ENCODE measurements around the gene ACOT12.
A peak's percentile ranks its signal among the peaks of the same experiment; 100 is the strongest.

ACOT12 gene

DNA sequence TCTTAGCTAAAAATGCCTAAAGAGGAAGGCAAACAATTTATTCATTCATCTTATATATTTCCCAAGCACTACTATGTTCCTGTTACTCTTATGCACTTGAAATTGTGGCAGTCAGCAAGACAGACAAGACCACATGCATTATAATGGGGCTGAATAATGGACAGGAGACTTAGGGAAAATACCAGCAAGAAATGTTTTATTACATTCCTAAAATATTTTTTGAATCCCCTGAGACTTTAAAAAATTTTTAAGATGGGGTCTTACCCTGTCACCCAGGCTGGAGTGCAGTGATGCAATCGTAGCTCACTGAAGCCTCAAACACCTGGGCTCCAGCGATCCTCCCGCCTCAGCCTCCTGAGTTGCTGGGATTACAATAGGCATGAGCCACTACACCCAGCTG lies 79.4 kb downstream of the ACOT12 start (continued):
- TF ChIP-seq TSHZ2 (CRISPR knock-in tag; IDR thresholded peaks at IDR 0.05) (no peak), POU6F1 (CRISPR knock-in tag; IDR thresholded peaks at IDR 0.05; ENCODE audit: borderline replicate concordance, low read depth) (no peak), OSR1 (CRISPR knock-in tag; IDR thresholded peaks at IDR 0.05) (no peak)

DNA sequence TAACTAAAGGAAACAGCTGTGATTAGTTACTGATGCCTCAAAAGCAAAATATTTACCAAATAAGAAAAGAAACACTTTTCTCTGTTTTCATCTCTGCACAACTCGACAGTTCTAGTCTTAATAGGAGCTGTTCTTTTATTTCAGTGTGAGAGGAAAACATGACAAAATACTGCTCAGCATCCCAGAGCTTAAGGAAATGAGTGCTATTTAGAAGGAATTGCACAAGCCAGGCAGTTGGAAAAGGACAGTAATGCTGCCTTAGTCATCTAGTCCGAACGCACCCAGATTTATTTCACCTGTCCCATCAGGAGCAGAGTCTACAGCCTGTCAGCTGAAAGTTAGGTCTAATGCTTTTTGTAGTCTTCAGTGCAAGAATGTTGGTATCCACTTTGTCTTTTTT lies 80.2 kb downstream of the ACOT12 start:
- no peak for ATAC-seq
- no peak for TF ChIP-seq CSDC2 (CRISPR knock-in tag; IDR thresholded peaks at IDR 0.05)
- no peak for TF ChIP-seq ZNF8 (CRISPR knock-in tag; IDR thresholded peaks at IDR 0.05)
- TF ChIP-seq RARB (CRISPR knock-in tag; IDR thresholded peaks at IDR 0.05): no peak
- TF ChIP-seq ESRRG (CRISPR knock-in tag; IDR thresholded peaks at IDR 0.05): no peak
- TF ChIP-seq OSR1 (CRISPR knock-in tag; IDR thresholded peaks at IDR 0.05): no peak
- no peak for TF ChIP-seq ARNTL (CRISPR knock-in tag; IDR thresholded peaks at IDR 0.05; ENCODE audit: borderline replicate concordance, low read depth)
- TF ChIP-seq ZC3H10 (CRISPR knock-in tag; IDR thresholded peaks at IDR 0.05): no peak
- TF ChIP-seq ZFP30 (CRISPR knock-in tag; IDR thresholded peaks at IDR 0.05): no peak
- no peak for TF ChIP-seq TOX (CRISPR knock-in tag; IDR thresholded peaks at IDR 0.05; ENCODE audit: borderline replicate concordance)
- no peak for TF ChIP-seq ZNF565 (CRISPR knock-in tag; conservative IDR thresholded peaks at IDR 0.05; ENCODE audit: low read depth)

GRCh38 chr5:81313278-81313677 lies 80.7 kb downstream of the ACOT12 start:
- TF ChIP-seq, protein P1, sequence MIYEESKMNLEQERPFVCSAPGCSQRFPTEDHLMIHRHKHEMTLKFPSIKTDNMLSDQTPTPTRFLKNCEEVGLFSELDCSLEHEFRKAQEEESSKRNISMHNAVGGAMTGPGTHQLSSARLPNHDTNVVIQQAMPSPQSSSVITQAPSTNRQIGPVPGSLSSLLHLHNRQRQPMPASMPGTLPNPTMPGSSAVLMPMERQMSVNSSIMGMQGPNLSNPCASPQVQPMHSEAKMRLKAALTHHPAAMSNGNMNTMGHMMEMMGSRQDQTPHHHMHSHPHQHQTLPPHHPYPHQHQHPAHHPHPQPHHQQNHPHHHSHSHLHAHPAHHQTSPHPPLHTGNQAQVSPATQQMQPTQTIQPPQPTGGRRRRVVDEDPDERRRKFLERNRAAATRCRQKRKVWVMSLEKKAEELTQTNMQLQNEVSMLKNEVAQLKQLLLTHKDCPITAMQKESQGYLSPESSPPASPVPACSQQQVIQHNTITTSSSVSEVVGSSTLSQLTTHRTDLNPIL (CRISPR knock-in tag; IDR thresholded peaks at IDR 0.05; ENCODE audit: low read depth): 0 out of 2 replicates have a peak, but pooled peaks have one; percentile 18
- TF ChIP-seq ISL1 (CRISPR knock-in tag; IDR thresholded peaks at IDR 0.05) (peak; percentile 80), SNAI2 (CRISPR knock-in tag; IDR thresholded peaks at IDR 0.05) (no peak)
- ATAC-seq: no peak

DNA sequence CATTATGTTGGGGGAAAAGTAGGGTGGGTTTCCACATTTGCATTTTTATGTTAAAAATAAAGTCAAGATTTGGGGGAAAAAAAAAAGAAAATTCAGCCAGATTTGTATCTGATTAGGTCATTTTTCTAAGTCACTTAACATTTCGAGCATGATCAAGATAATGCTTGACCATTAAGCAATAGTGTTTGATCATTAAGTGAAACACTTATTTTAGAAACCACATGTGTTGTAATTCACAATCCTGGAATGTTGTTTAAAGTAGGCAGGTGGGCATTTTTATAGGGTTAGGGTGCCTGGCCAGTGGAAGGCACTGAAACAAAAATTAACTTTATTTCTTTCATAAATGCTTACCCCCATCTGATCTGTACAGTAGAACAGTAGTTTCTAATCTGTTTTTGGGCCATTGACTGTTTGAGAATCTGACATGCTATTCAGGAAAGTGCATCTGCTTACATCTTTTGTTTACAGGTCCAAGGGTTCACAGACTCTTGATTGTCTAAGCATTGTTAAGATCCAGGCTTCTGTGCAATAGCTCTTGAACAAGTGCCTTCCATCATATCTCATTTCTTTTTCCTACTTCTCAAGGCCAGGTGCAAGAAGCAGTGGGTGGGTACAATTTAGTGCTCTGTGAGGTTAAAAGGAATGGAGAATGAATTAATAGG lies 83.4 kb downstream of the ACOT12 start:
- ATAC-seq: no peak
- 0 out of 2 replicates have a peak, but pooled peaks have one; percentile 9 for TF ChIP-seq ISL1 (CRISPR knock-in tag; IDR thresholded peaks at IDR 0.05)
- TF ChIP-seq ZNF565 (CRISPR knock-in tag; conservative IDR thresholded peaks at IDR 0.05; ENCODE audit: low read depth): no peak
- TF ChIP-seq GLIS3 (CRISPR knock-in tag; IDR thresholded peaks at IDR 0.05): no peak

- no peak for ATAC-seq
Measured at GRCh38 chr5:81308836-81309235, 85.1 kb downstream of the ACOT12 start.

DNA sequence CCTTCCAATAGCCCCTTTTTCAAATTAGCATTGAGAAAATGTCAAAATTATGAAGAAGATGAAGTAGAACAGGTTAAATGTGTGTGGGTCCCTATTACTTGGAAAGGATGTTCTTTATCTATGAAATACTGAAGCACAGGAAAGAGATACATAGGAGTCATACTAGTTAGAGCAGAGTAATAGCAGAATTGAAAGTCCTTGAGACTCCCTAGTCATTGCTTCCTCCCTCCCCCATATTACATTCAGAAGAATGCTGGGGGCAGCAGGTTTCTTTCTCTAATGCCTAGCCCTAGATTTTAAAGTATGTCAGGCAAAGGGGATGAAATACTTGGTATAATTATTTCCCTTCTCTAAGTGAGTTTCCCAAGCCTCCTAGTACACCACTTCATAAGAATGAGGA lies 88.1 kb downstream of the ACOT12 start:
- no peak for TF ChIP-seq GLIS3 (CRISPR knock-in tag; IDR thresholded peaks at IDR 0.05)
- no peak for TF ChIP-seq ZNF8 (CRISPR knock-in tag; IDR thresholded peaks at IDR 0.05)
- no peak for TF ChIP-seq PATZ1 (CRISPR knock-in tag; IDR thresholded peaks at IDR 0.05; ENCODE audit: borderline replicate concordance)
- no peak for TF ChIP-seq ARNTL (CRISPR knock-in tag; IDR thresholded peaks at IDR 0.05; ENCODE audit: borderline replicate concordance, low read depth)
- TF ChIP-seq ZFP3 (CRISPR knock-in tag; IDR thresholded peaks at IDR 0.05): no peak
- no peak for TF ChIP-seq ISL1 (CRISPR knock-in tag; IDR thresholded peaks at IDR 0.05)
- TF ChIP-seq ZNF565 (CRISPR knock-in tag; conservative IDR thresholded peaks at IDR 0.05; ENCODE audit: low read depth): no peak
- TF ChIP-seq SNAI2 (CRISPR knock-in tag; IDR thresholded peaks at IDR 0.05): no peak
- no peak for TF ChIP-seq OSR1 (CRISPR knock-in tag; IDR thresholded peaks at IDR 0.05)
- TF ChIP-seq POU6F1 (CRISPR knock-in tag; IDR thresholded peaks at IDR 0.05; ENCODE audit: borderline replicate concordance, low read depth): no peak
- TF ChIP-seq PPARA (CRISPR knock-in tag; IDR thresholded peaks at IDR 0.05; ENCODE audit: borderline replicate concordance): no peak
- no peak for TF ChIP-seq CSDC2 (CRISPR knock-in tag; IDR thresholded peaks at IDR 0.05)
- TF ChIP-seq BACH2 (CRISPR knock-in tag; IDR thresholded peaks at IDR 0.05; ENCODE audit: borderline replicate concordance): no peak
- no peak for TF ChIP-seq ZFP30 (CRISPR knock-in tag; IDR thresholded peaks at IDR 0.05)
- no peak for ATAC-seq

More at GRCh38 chr5:81308836-81309235, 85.1 kb downstream of the ACOT12 start:
- TF ChIP-seq BACH2 (CRISPR knock-in tag; IDR thresholded peaks at IDR 0.05; ENCODE audit: borderline replicate concordance) (no peak), ISL1 (CRISPR knock-in tag; IDR thresholded peaks at IDR 0.05) (peak; percentile 48; the same call in 1 of the 2 replicates)

Data from SK-N-SH treated with all-trans-retinoic acid at 6 μM for 48 hours (cell line).